Prostate gland (tissue), 2 donors: ENCODE data around the gene EBLN1. TPM values are rescaled to one million over a fixed set of nuclear protein-coding genes. Genes with fewer than 3 reads are reported as not detected.

ENCODE experiments used
- DNase-seq: peaks from one replicate; pipeline ENCODE4 v3.0.0-alpha.2; 2019; ENCODE audit warnings: low spot score
- H3K27ac ChIP-seq, 2 donors: fragments of 200-600 bp; sonication (generic); 2 replicates each; pipeline ENCODE4 v1.5.1; 2017 to 2019
- H3K27me3 ChIP-seq: fragments of 200-600 bp; sonication (generic); replicated peaks from 2 replicates; pipeline ENCODE4 v1.5.1; 2019; ENCODE audit not compliant: insufficient read depth
- H3K36me3 ChIP-seq, 2 donors: fragments of 200-600 bp; sonication (generic); 1 replicate in 1 of 2; 2 replicates in 1 of 2; pipeline versions ENCODE4 v1.5.1 to v1.8.1; 2017 to 2019
- H3K4me1 ChIP-seq: fragments of 200-600 bp; sonication (generic); replicated peaks from 2 replicates; pipeline ENCODE4 v1.5.1; 2019
- H3K4me3 ChIP-seq, 2 donors: fragments of 200-600 bp; sonication (generic); 2 replicates each; pipeline ENCODE4 v1.5.1; 2017 to 2019
- H3K9me3 ChIP-seq: fragments of 200-600 bp; sonication (generic); 2 replicates; pipeline ENCODE4 v1.5.1; 2017
- CTCF ChIP-seq, 4 experiments: fragments of 200-600 bp in 2 of 4; fragments of 450-650 bp in 2 of 4; sonication (generic) in 2 of 4; IDR thresholded peaks; 1 replicate in 3 of 4; 2 replicates in 1 of 4; pipeline ENCODE4 v1.5.1; 2016 to 2019; ENCODE audit warnings: antibody characterized with exemption in 4 of 4, mild to moderate bottlenecking in 2 of 4, moderate library complexity in 2 of 4
- POLR2A ChIP-seq: fragments of 450-650 bp; IDR thresholded peaks from one replicate; pipeline ENCODE4 v1.6.1; 2016; ENCODE audit warnings: antibody characterized with exemption, mild to moderate bottlenecking
- POLR2AphosphoS5 ChIP-seq: sonication (generic); formaldehyde crosslinking; IDR thresholded peaks from one replicate; pipeline ENCODE4 v1.6.1; 2017; ENCODE audit warnings: antibody characterized with exemption
- WGBS: methylation state at CpG from one replicate; pipeline ENCODE4 v1.1.5; 2018; 5-methylcytosine and 5-hydroxymethylcytosine counted together
- intact Hi-C: fragments of 100-400 bp; cut with DNase I; formaldehyde crosslinking; loops from one replicate; pipeline ENCODE4 v1.14.2; 2022
- total RNA-seq, 2 donors: library from RNA; depleted of rRNA; stranded (reverse); fragments of >200 nt; gene quantifications; one replicate each; pipeline ENCODE4 v1.1.0, GENCODE V29; 2016

Gene EBLN1
- total RNA-seq, 2 donors from 2014 or later = 1.8 TPM; not detected in 1

- TF ChIP-seq POLR2A = no peak
- Histone ChIP-seq H3K36me3 (no peaks in the 10 kb centered on the region), H3K4me1 (no peaks in the 10 kb centered on the region), H3K27me3 (no peaks in the 10 kb centered on the region), H3K9me3 (no peaks in the 10 kb centered on the region), H3K27ac (peak overlapping the region; percentile 91 to 92), H3K4me3 (peak overlapping the region; percentile 60 to 62)
- no peak for DNase-seq
- 88% methylated on average over 24 of the region's 24 CpGs for WGBS
- intact Hi-C loops = loop anchor here (2.0 to 10.0 kb wide), 4 partner anchors 63 to 759 kb away; partner anchors contain the start of genes COMMD3 and SKIDA1
Observed at GRCh38 chr10:22253580-22253882, 35.7 kb upstream of the EBLN1 start.

GRCh38 chr10:22252801-22253579, 35.2 kb upstream of the EBLN1 start:
- Histone ChIP-seq H3K4me3 (peak overlapping the region; percentile 60 to 62), H3K27me3 (no peaks in the 10 kb centered on the region), H3K4me1 (no peaks in the 10 kb centered on the region), H3K27ac (peak overlapping the region; percentile 91 to 92), H3K36me3 (no peaks in the 10 kb centered on the region), H3K9me3 (no peaks in the 10 kb centered on the region)
- intact Hi-C loops = loop anchor here (2.0 to 10.0 kb wide), 4 partner anchors 64 to 758 kb away; partner anchors contain the start of genes COMMD3 and SKIDA1
- peak; percentile 12 for DNase-seq
- no peak for TF ChIP-seq POLR2AphosphoS5
- no peak for TF ChIP-seq POLR2A
- TF ChIP-seq CTCF (IDR thresholded peaks at IDR 0.05) = no peak
- WGBS = 37% methylated on average over 74 of the region's 80 CpGs

GRCh38 chr10:22252224-22252800, 34.5 kb upstream of the EBLN1 start:
- Histone ChIP-seq H3K27ac (peak overlapping the region; percentile 91 to 92), H3K27me3 (no peaks in the 10 kb centered on the region), H3K36me3 (no peaks in the 10 kb centered on the region), H3K9me3 (no peaks in the 10 kb centered on the region), H3K4me3 (peak overlapping the region; percentile 60 to 62), H3K4me1 (no peaks in the 10 kb centered on the region)
- WGBS = under 1% methylated on average over 50 of the region's 52 CpGs
- TF ChIP-seq POLR2A = peak; percentile 18
- no peak for TF ChIP-seq CTCF (IDR thresholded peaks at IDR 0.05)
- intact Hi-C loops = loop anchor here (2.0 to 10.0 kb wide), 4 partner anchors 64 to 758 kb away; partner anchors contain the start of genes COMMD3 and SKIDA1
- peak; percentile 56 for DNase-seq

GRCh38 chr10:22251751-22252223, 34.0 kb upstream of the EBLN1 start:
- H3K9me3 ChIP-seq = no peaks in the 10 kb centered on the region
- H3K4me3 ChIP-seq = peak overlapping the region; percentile 60 to 62
- TF ChIP-seq POLR2AphosphoS5 (no peak), CTCF (IDR thresholded peaks at IDR 0.05) (peak in 1 of 4 experiments; percentile 2)
- H3K27me3 ChIP-seq = no peaks in the 10 kb centered on the region
- peak overlapping the region; percentile 91 to 92 for H3K27ac ChIP-seq
- H3K36me3 ChIP-seq = no peaks in the 10 kb centered on the region
- H3K4me1 ChIP-seq = no peaks in the 10 kb centered on the region
- under 1% methylated on average over 28 of the region's 28 CpGs for WGBS
- intact Hi-C loops = loop anchor here (2.0 to 10.0 kb wide), 4 partner anchors 65 to 757 kb away; partner anchors contain the start of genes COMMD3 and SKIDA1
- peak; percentile 54 for DNase-seq

GRCh38 chr10:22250897-22251660, 33.3 kb upstream of the EBLN1 start:
- Histone ChIP-seq H3K9me3 (no peaks in the 10 kb centered on the region), H3K4me1 (no peaks in the 10 kb centered on the region), H3K4me3 (peak overlapping the region; percentile 60 to 62), H3K36me3 (no peaks in the 10 kb centered on the region), H3K27me3 (no peaks in the 10 kb centered on the region), H3K27ac (peak overlapping the region; percentile 91 to 92)
- no peak for TF ChIP-seq POLR2A
- TF ChIP-seq POLR2AphosphoS5 = no peak
- no peak for TF ChIP-seq CTCF (IDR thresholded peaks at IDR 0.05)
- intact Hi-C loops = loop anchor here (5.0 to 10.0 kb wide), 3 partner anchors 184 to 756 kb away; partner anchors contain the start of gene SKIDA1
- no peak for DNase-seq
- 7% methylated on average over 13 of the region's 13 CpGs for WGBS
